ENCODE results near the gene NACAD. TPM values are rescaled to one million over a fixed set of nuclear protein-coding genes. Genes with fewer than 3 reads are reported as not detected.

Gene NACAD
- total RNA-seq, 1 donor, result 3.6 TPM

GRCh38 chr7:45061806-45062425 lies 26.9 kb downstream of the NACAD start:
- TF ChIP-seq, protein P1, sequence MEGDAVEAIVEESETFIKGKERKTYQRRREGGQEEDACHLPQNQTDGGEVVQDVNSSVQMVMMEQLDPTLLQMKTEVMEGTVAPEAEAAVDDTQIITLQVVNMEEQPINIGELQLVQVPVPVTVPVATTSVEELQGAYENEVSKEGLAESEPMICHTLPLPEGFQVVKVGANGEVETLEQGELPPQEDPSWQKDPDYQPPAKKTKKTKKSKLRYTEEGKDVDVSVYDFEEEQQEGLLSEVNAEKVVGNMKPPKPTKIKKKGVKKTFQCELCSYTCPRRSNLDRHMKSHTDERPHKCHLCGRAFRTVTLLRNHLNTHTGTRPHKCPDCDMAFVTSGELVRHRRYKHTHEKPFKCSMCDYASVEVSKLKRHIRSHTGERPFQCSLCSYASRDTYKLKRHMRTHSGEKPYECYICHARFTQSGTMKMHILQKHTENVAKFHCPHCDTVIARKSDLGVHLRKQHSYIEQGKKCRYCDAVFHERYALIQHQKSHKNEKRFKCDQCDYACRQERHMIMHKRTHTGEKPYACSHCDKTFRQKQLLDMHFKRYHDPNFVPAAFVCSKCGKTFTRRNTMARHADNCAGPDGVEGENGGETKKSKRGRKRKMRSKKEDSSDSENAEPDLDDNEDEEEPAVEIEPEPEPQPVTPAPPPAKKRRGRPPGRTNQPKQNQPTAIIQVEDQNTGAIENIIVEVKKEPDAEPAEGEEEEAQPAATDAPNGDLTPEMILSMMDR (IDR thresholded peaks at IDR 0.05; ENCODE audit: insufficient read depth, low read length), result no peak
- H3K4me3 ChIP-seq (ENCODE audit: low read depth, low read length), result no peak overlapping the region
- DNase-seq (ENCODE audit: low read depth), result no peak

GRCh38 chr7:45061352-45061751 lies 27.4 kb downstream of the NACAD start:
- TF ChIP-seq, protein P1 (IDR thresholded peaks at IDR 0.05; ENCODE audit: insufficient read depth, low read length), result no peak
- no peak for DNase-seq (ENCODE audit: low read depth)
- H3K4me3 ChIP-seq (ENCODE audit: low read depth, low read length), result no peak overlapping the region

DNA sequence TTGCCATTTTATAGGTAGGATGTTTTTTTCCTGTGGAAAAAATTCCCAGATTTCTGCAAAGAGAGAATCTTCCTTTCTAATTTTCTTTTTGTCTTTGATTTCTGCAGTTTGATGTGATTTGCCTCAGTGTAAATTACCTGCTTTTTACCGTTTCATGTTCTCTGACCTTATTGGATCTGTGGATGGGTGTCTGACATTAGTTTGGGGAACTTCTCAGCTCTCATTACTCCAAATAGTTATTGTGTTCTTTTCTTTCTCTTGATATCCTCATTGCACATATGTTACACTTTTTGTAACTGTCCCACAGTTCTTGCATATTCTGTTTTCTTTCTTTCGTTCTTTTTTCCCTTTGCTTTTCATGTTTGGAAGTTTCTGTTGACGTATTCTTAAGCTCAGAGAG lies 28.5 kb downstream of the NACAD start:
- H3K4me3 ChIP-seq (ENCODE audit: low read depth, low read length), result no peak overlapping the region
- no peak for DNase-seq (ENCODE audit: low read depth)
- TF ChIP-seq, protein P1 (IDR thresholded peaks at IDR 0.05; ENCODE audit: insufficient read depth, low read length), result no peak

DNA sequence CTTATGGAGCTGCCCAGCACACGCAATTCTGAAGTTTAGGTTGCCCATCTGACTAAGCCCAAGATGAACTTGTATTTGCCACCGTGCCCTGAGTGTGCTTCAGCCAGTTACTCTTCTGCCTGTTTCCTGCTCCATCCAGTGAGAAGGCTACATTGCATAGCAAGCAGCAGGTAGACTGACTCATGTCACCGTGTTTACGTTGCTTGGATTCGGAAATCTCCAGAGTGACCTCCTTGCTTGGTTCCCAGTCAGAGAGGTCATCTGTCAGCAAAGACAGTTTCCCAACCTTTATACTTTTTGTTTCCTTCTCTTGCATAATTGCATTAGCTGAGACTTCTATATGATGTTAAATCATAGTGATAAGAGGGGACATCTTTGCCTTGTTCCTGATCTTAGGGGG lies 30.9 kb downstream of the NACAD start:
- TF ChIP-seq, protein P1 (IDR thresholded peaks at IDR 0.05; ENCODE audit: insufficient read depth, low read length), result no peak
- H3K4me3 ChIP-seq (ENCODE audit: low read depth, low read length), result no peak overlapping the region
- DNase-seq (ENCODE audit: low read depth), result no peak

DNA sequence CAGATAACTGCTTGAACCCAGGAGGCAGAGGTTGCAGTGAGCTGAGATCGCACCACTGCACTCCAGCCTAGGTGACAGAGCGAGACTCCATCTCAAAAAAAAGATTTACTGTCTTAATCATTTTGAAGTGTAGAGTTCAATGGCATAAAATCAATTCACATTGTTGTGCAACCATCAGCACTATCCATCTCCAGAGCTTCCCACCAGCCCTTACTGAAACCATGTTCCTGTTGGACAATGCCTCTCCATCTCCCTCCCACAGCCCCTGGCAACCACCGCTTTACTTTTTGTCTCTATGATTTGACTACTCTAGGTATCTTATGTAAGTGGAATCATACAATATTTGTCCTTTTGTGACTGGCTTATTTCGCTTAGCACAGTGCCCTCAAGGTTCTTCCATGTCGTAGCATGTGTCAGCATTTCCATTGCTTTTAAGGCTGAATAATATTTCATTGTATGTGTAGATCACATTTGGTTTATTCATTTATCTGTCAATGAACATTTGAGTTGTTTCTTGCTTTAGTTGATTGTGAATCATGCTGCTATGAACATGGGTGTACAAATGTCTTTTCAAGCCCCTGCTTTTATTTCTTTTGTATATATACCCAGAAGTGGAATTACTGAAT lies 33.1 kb downstream of the NACAD start:
- TF ChIP-seq, protein P1 (IDR thresholded peaks at IDR 0.05; ENCODE audit: insufficient read depth, low read length), result no peak
- no peak for DNase-seq (ENCODE audit: low read depth)
- H3K4me3 ChIP-seq (ENCODE audit: low read depth, low read length), result no peak overlapping the region

GRCh38 chr7:45055016-45055415 lies 33.8 kb downstream of the NACAD start:
- H3K4me3 ChIP-seq (ENCODE audit: low read depth, low read length), result no peak overlapping the region
- no peak for DNase-seq (ENCODE audit: low read depth)
- TF ChIP-seq, protein P1 (IDR thresholded peaks at IDR 0.05; ENCODE audit: insufficient read depth, low read length), result no peak
